D721Med (cell line): ENCODE measurements around the gene PSMC3.

Experiments
- DNase-seq: peaks from one replicate; pipeline ENCODE4 v3.0.0; 2011; ENCODE audit warnings: low spot score; ENCODE audit not compliant: insufficient read length
- FAIRE-seq: peaks from 2 replicates; lab custom pipeline; 2011; peaks lifted over from hg19 to GRCh38; lab: Jason Lieb, UNC
- CTCF ChIP-seq: IDR thresholded peaks from 2 replicates; pipeline ENCODE4 v1.5.1; 2012; ENCODE audit warnings: mild to moderate bottlenecking, control low read depth; ENCODE audit not compliant: insufficient read depth; ENCODE audit errors: missing control alignments

The PSMC3 gene

GRCh38 chr11:47426062-47426956 is at the start of gene PSMC3:
TSS of gene PSMC3 (minus strand) at chr11:47426439. CDS start at chr11:47426279, 160 bp downstream.
- FAIRE-seq (no peak), DNase-seq (peak; percentile 87)
- no peak for TF ChIP-seq CTCF

GRCh38 chr11:47470671-47471070 is 44.4 kb upstream of the PSMC3 start:
- FAIRE-seq: no peak
- no peak for TF ChIP-seq CTCF

GRCh38 chr11:47469361-47470179 is 43.3 kb upstream of the PSMC3 start:
- TF ChIP-seq CTCF: no peak
- DNase-seq (no peak), FAIRE-seq (no peak)

More at GRCh38 chr11:47470671-47471070, 44.4 kb upstream of the PSMC3 start:
- no peak for DNase-seq

GRCh38 chr11:47468598-47469214 is 42.5 kb upstream of the PSMC3 start:
- FAIRE-seq: no peak
- TF ChIP-seq CTCF: no peak
- no peak for DNase-seq

- no peak for TF ChIP-seq CTCF
- FAIRE-seq (no peak), DNase-seq (no peak)
Observed at GRCh38 chr11:47467357-47467756, 41.1 kb upstream of the PSMC3 start.

- DNase-seq (no peak), FAIRE-seq (no peak)
- no peak for TF ChIP-seq CTCF
Observed at GRCh38 chr11:47466701-47467250, 40.5 kb upstream of the PSMC3 start.
